IPS DF 19.7 (cell line): ENCODE results near the gene NEDD9.

Experiments used
- DNase-seq: peaks from one replicate; pipeline ENCODE4 v3.0.0-alpha.2; 2013; ENCODE audit warnings: low read depth, low spot score

The NEDD9 gene

DNA sequence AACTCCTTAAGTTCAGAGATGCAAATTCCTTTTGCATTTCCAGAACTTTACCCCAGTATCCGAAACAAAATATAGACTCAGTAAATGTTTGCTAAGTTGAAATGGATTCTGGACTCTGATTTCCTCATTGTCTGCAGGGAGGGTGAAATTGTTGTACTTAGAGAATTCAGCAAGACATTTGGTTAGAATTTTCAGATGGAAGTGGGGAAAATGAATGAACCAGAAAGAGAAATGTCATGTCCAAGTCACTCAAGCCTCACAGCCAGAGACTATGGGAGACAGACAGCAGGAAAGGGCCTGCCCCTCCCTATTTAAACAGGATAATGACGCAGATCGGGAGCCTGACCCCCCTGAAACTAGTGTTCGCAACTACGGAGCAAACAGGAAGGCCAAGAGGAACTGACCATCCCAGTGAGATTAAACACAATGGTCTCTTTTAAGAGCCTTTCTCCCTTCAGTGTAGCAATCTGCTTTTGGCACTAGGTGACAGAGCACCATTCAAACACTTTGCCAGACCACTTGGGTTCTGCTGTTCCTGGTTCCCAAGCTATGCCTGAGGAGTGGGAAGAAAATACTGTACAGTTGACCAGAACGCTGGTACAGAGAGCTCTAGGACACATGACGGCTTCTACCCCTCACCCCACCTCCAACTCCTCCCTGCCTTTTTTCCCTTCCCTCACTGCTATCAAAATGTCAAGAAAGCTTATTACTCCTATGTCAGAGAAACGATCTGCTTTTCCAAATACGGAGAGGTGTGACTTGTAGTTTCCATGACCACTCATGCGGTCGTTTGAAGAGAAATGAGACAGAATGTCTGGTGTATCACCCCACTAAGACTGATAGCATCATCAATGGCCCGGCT is 13.7 kb downstream of the NEDD9 start:
- DNase-seq = no peak

DNA sequence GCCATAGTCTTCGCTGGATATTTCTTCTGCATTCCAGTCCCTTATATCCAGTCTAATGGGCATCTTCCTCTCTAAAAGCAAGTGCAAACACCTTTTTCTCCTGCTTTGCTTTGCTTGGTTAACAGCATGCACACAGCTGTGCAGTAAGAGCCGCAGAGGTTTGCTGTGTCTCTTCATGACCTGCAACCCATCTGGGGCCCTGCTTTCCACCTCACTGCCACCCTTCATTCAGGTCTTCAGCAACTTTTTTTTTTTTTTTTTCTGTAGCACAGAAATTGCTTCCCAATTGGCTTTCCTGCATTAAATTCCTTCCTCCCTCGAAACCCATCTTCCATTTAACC is 14.4 kb downstream of the NEDD9 start:
- DNase-seq = no peak

DNA sequence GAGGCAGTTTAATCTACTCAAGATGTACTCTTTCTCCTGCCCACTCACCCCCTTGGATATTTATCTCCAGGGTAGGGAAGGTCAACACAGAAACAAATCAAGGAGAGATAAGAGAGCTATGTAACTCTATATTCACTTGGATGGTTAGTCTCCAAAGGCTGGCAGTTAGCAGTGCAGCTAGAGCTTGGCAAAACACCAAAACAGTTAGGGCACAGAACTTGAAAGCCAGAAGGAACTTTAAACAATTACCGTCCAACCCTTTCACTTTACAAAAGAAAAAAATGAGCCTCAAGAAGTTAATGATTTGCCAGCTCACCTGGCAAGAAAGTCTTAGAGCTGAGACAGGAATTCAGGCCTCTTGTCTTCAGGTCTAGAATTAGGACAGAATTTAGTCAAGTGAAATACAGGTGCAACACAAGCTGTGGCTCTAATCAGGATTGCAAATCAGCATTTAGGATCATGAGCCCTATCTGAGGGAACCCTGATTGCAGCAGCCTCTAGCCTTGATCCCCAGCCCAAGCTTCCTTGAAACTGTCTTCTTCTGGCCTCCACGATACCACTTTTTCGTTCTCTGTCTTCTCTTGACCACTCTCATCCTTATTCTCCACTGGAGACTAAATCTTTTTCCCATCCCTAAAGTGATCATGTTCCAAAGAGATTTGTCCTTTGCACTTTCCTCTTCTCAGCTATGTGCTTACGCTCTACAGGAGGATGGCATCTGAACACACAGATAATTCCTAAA is 14.9 kb downstream of the NEDD9 start:
- no peak for DNase-seq

DNA sequence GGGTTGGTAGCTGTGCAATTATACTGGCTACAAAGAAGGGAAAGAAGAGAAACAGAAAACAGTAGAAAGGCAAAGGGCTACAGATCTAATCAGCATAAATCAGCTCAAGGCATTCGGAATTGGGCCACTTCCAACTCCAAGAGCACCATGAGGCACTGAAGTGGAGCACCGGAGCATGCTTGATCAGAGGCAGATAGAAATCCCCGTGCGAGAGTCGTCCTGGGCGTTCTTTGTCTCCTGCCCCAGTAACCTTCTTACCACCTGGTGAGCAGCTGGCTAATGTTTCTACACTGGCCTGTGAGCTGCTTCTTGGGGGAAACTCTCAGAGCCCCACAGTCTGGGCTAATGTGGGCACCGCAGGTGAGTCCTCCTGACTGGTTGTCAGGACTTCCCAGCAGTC is 16.7 kb downstream of the NEDD9 start:
- DNase-seq = no peak

DNA sequence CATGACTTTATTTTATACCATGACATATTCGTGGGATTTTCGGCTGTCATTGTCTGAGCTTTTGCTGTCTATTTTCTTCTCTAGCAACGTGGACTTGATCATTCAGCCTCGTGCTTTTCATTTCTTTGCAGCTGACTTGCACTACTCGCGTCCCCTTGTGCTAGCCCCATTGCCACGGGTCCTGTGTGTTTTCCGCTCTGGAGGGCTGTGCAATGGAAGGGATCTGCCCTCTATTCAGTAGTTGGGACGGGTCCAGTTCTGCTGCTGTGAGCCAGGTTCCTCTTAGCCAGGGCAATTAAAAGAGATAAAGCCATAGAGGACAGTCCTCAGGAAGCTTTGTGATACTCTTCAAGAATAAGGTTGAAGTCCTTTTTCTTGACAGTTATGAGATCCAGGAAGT is 17.6 kb downstream of the NEDD9 start:
- no peak for DNase-seq

DNA sequence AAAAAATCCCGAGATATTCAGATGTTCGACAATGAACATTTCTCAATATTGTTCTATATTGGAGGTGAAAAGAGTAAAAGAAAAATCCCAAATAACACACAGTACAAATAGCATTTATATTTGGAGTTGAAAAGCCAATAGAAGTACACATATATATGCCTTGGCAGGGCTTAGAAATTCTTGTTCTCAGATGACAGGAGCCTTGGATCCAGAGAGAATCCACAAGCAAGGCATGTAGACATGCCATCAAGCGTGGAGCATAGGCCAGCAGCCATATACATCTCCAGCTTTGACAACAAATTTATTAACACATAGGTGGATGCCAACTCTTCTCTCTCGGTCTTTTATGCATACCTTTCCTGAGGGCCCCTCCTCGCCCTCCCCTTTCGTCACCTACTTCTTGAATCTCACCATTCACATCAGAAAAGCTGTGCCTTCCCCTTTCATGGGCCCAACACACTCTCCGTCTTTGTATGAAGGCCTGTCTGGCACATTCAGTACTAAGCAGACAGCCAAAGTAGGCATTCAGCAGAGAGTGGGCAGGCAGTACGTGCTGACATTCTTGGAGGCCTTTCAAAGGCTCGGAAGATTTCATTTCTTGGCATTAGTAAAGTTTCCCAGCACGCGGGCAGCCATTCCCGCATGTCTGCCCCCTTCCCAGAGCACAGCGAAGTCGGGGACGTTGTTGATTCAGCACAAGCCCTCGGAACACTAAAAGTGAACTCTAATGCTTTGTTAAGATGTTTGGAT is 18.2 kb downstream of the NEDD9 start:
- no peak for DNase-seq

DNA sequence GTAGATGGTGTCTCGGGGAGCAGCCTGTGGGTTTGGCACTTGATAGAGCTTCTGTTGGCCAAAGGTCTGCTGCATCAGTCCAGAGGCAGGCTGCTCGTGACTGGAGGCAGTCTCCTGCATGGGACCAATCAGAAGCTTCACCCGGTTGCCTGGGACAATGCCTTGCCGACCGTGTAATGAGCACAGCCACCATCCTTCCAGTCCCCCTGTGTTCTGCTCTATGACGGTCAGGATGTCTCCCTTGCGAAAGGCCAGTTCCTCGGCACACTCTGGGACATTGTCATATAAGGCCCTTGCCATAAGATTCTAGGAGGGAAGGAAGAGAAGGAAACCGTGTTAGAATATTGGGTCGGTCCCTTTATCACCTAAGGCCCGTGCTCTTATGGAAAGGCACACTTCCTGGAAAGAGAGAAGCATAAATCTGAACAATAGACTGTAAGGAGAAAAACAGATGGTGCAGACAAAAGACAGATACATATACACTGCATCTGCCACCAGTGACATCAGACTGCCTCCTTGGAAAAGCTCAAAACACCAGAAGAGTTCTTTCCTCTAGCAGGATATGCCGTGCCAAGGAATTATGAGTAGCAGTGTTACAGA is 18.9 kb downstream of the NEDD9 start:
- no peak for DNase-seq

DNA sequence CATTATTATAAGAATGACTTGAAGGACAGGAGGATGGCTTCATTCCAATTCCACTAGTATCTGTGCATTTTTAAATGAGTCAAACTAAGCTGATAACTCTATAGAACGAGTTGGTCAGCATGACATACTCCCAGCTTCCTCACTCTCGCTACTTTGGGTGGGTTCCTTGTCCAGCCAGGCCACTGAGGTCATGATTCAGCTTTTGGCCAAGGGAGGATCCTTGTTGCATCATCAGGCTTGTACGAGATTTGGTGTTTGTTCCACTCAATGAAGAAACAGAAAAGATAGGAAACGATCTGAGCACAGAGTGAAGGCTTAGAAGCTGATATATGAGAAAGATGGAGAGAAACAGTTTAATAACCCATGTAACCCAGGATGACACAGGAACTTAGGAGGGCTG is 19.8 kb downstream of the NEDD9 start:
- DNase-seq = no peak

DNA sequence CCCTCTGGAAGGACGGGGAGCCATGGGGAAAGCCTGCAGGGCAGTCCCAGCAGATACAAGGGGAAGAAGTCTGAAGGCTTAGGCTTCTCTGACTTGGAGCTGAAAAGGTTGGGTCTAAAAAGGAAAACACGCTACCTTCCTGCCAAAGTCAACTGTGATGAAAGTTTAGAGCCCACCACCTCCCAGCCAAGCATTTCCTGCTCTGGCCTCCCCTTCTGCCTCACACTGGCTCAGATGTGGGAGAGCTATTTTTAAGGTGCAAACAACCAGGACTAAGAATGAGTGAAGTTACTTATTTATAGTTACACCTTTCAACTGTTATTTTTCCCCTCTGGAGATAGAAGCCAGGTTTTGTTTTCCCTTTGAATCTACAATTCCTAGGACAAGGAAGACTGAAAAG is 21.2 kb downstream of the NEDD9 start:
- DNase-seq = no peak

DNA sequence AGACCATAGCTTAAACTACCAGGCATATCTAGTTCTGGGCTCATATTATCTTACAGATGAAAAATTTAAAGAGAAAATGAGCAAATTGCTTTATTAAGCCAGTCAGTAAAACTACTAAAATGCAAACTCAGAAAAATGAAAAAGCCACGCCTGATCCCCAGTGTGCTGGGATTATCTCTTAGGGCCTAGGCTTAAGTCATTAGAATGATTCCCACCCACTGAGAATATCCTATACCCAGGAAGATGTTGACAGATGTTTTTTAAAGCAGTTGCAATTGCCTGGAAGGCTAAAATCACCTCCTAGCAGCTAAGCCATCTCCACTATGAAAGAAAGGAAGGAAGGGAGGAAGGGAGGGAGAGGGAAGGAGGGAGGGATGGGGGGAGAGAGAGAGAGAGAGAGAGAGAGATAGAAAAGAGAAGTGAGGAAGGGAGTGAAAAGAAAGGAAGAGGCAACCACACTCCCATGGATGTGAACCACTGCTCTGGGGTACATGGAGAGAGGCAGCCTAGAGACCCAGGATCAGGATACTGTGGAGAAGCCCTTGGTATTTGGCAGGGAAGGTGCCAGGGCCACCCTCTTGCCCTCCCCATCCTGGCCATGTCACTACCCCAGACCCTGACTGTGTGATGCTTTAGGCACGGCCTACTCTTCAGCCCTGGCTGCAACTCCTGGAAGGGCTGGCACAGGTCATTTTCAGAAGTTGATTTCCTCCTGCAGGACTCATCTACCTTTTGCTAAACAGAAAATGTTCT is 21.9 kb downstream of the NEDD9 start:
- no peak for DNase-seq

DNA sequence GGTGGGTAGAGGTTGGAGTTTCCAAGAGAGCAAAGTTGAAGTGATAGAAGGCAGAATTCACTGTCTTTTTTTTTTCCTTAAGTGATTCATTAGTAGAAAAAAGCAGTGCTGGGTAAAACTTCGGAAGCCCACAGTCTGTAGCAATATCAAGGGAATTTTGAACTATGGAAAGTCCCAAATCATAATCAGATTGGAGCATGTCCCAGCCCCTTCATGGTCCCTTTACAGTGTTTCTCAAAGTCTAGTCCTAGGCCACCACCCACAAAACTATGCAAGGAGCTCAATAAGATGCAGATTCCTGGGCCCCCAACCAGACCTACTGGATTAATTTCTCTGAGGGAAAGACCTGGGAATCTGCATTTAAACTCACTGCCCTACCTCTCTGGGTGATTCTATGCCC is 22.6 kb downstream of the NEDD9 start:
- DNase-seq = no peak

DNA sequence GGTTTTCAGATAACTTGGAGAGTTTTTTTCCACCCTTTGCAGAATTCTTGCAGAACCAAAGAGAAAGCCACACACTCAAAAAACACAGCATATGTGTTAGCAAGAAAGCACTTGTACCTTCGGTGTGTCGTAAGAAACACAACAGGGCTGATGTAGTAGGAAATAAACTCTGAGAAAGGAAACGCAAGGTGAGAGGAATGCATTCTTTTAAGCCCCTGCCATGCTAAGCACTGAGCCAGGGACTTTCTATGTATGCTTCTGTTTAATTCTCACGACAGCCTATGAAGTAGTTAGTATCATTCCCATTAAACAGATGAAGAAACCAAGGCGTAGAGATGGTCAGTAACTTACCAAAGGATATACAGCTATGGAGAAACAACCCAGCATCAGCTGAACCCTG is 23.1 kb downstream of the NEDD9 start:
- no peak for DNase-seq

DNA sequence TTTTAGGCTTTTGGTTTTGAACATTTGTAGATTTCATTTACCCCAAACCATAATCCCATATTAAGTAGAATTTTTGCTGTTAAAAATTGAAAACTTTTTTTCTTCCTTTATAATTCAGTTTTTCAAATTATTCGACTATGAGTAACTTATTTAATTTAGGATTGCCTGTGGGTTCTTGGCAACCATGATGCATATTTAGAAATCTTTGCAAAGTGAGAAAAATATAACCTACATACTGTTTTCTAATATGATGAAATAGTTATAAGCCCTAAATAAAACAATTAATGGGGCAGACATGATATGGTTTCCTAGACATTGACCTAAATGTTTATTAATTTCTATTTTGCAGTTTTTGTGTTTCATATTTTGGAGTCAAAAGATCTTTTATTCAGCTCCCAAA is 23.6 kb downstream of the NEDD9 start:
- DNase-seq = no peak

DNA sequence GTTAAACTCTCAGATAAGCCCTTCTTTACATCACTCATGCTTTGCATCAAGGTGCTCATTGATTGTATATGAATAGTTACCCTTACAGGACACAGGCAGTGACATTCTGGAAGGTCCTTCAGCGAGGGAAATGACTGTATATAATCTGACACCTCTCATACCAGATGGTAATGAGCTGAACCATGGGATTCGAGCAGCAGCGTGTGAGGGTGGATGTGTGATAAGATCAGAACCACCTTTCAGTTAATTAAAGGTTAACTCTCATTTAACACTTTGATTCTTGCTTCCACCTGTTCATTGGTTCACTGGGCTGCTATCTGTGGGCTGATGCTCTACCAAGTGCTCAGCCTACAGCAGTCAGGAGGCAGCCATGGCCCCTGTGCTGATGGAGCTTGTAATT is 24.2 kb downstream of the NEDD9 start:
- DNase-seq = no peak

DNA sequence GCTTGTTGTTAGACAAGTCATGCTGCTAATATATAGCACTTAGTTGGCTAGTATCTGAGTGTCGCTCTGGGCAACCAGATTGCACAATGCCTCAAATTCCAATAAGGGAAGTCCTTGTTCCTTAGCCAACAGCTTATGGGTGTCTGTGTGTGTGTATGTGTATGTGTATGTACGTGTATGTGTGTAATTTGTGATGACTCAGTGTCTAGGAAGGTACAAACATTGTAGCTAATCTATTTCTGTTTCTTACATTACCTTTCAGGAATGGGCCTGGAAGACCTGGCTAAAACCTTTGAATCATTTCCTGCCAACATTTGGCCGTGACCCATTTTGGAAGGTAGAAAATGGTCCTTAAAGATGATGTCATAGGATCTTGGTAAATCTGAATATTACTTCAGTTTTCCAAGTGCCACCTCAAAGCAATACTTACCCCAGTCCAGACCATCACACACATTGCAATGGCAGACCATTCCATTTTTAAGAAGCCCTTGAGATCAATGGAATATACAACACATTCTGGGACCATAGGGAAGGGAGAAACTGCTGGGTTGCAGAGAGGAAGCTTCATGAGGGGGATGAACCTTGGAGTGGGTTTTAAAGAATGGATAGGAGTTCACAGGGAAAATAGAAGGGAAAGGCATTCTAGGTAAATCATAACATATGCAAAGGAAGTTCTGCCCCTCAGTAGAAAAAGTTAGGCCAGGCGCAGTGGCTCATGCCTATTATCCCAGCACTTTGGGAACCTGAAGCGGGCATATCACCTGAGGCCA is 25.1 kb downstream of the NEDD9 start:
- DNase-seq = no peak

DNA sequence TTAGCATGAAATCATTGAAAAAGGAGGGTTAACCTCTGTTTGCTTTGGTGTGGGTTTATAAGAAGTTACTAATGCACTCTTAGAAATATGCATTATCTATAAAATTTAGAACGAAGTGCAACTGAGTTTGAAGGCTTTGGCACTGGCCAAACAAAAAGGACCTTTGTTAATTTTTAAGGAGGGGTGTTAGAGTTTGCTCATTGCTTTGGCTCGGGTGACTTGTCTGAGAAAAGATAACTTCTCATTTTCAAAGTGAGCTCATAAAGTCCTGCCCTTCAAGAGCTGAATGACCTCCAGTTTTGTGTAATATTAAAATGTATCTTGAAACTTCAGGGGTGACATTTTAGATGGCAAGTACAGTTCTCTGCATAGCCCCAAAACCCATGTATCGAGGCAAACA is 25.9 kb downstream of the NEDD9 start:
- DNase-seq = no peak

DNA sequence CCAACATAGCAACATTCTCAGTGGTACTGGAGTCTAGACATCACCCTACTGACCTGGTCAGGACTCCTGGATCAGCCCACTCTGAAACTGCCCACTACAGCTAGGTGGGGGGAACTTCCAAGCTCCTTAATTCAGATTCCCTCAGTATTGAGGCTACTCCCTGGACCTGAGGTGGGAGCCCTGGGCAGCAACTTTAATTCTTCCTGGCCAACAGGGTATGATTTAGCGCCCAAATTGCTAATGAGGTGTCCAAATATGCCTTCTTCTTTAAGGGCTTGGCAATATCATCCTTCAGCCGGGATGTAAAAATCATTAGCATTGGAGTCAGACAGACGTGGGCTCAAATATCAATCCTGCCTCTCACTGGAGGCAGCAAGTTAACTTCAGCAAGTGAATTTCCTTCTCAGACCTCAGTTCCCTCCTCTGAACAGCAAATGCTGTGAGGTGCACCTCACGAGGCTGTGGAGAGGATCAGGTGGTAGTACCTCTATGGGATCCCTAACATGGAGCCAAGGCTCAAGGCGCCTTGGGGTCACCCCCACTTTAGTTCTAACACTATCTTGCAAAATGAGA is 27.6 kb downstream of the NEDD9 start:
- no peak for DNase-seq

DNA sequence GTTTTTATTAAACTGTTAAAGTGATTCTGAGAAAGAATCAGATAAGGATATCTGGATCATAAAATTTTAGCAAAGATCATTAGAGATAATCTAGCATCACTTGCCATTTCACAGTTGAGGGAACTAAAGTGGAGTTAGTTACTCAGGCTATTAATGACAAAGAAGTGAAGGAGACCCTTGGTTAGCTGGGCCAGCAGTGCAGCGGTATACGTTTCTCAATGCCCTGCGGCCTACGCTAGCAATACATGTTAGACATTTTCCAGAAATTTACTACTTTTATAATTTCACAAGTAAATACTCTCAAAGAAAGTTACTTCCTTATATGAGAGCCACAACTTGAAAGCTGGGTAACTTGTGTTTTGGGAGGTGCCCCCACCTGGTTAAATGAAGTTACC is 28.5 kb downstream of the NEDD9 start:
- no peak for DNase-seq

DNA sequence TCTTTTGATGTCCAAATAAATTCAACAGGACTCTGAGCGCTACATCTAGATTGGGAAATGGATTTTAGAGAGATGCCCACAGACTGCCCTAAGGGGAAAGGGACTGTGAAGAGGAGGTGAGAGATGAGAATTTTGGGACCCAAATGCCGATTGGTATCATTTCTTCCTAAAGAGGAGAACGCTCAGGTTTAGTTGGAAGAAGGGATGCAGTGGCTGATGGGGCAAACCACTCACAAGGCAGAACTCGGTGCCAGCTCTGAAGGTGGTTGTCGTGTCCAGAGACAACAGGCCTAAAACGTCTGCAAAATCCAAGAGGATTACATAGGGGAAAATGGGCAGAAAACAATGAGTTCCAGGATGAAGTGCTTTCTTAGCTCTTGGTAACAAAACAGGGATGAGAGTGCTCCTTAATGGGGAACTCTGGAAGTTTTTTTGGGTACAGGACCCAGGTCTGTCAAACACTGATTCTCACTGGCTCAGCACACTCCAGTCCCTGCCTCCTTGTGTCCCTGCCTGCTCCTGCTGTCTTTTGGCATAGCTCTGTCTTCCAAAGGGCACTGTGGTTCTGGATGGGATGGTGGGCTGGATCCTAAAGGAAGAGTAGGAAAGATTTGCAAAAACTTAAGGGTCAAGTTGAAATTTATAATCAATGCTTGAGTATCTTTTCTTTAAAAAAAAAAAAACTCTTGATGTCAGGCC is 29.0 kb downstream of the NEDD9 start:
- no peak for DNase-seq
